Caki2 (cell line): ENCODE measurements around the gene DNAJB13. TPM values are rescaled to one million over a fixed set of nuclear protein-coding genes. Genes with fewer than 3 reads are reported as not detected.

ENCODE experiments used
- DNase-seq: peaks from one replicate; pipeline ENCODE4 v3.0.0-alpha.2; 2015; ENCODE audit warnings: low read depth
- in situ Hi-C: cut with HindIII; loops from 2 replicates; pipeline ENCODE4 v1.10.0; 2016; ENCODE audit warnings: low sequenced_read_pairs, low pct_unique_long_range_greater_than_20kb, mixed read lengths
- total RNA-seq: library from RNA; depleted of rRNA; stranded (reverse); fragments of >200 nt; shearing (Covaris generic); gene quantifications from 2 replicates; pipeline ENCODE4 v1.2.3, GENCODE V29; 2014; ENCODE audit warnings: low replicate concordance

Gene DNAJB13
- total RNA-seq, 1 experiment from 2014 or later = 2.4 TPM

DNA sequence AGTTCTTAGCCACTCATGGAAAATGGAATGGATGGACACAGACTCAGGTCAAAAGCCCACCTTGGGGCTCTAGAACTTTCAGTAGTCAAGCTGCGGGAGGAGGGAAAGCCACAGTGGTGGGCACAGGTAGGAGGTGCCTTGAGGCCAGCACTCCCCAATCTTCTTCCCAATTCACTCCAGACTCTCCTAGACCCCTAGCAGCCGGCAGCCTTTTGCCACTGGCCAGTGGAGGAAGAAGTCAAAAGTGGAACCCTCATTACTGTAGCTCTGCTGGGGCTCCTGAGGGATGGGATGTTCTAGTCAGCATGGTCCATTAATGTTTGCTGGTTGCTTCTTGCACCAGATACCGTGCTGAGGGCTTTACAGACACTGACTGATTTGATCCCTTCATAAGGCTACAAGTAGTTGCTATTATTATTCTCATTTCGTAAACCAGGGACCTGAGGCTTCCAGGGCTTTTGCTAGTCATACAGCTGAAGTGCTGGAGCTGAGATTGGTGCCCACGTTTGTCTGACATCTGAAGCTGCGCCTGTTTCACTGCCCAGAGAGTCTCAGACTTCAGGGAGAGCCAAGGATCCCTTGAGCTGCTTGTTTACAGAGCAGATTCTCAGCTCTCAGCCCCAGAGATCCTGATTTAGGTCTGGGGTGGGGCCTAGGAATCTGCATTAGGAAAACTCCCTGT, 57.0 kb downstream of the DNAJB13 start:
- in situ Hi-C loops = no loop called here
- DNase-seq = no peak

- no peak for DNase-seq
- in situ Hi-C loops = no loop called here
These were observed 57.8 kb downstream of the DNAJB13 start, which contains the start of gene UCP3 for GRCh38 chr11:74008373-74009229. UCP3 (minus strand) TSS chr11:74009085; CDS start chr11:74007042, 2,043 bp downstream.

DNA sequence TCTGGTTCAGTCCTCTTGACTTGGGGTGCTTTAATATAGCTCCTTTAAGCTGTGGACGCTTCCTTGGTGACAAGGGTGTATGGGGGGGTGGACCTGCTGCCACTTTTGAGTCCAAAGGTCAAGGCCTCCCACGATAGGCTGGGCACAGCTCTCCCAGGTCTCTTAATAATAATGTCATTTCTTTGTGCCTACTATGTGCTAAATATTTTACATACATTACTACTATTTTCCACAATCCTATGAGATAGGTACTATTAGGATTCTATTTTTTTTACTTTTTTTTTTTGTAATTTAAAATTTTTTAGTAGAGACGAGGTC, 58.4 kb downstream of the DNAJB13 start:
- in situ Hi-C loops = no loop called here
- DNase-seq = no peak

DNA sequence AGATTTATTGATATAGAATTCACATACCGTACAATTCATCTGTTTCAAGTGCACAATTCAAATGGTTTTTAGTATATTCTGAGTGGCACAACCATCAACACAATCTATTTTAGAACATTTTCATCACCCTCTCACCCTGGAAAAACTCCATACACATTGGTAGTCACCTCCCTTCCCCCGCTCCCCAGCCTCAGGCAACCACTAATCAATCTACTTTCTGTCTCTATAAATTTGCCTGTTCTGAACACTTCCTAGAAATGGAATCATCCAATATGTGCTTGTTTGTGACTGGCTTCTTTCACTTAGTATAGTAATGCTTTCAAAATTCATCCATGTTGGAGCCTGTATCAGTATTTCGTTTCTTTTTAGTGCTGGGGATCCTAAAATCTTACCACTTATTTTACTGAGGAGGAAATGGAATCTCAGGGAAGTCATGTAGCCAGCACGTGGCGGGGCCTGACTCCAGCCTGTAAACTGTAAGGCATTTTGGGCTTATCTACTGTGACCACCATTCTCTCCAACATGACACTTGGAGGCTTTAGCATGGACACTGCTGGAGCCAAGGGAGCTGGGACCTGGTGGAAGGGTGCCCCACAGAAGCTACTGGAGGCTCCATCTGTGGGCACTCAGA, 59.0 kb downstream of the DNAJB13 start:
- in situ Hi-C loops = no loop called here
- no peak for DNase-seq

GRCh38 chr11:74010306-74011300, 59.8 kb downstream of the DNAJB13 start:
- in situ Hi-C loops = no loop called here
- no peak for DNase-seq

GRCh38 chr11:74011360-74012073, 60.7 kb downstream of the DNAJB13 start:
- in situ Hi-C loops = no loop called here
- DNase-seq = no peak

GRCh38 chr11:74012074-74012809, 61.4 kb downstream of the DNAJB13 start:
- no peak for DNase-seq
- in situ Hi-C loops = no loop called here

- in situ Hi-C loops = no loop called here
- DNase-seq = no peak
These were observed 62.3 kb downstream of the DNAJB13 start for GRCh38 chr11:74013141-74013540.

GRCh38 chr11:74014880-74015279, 64.1 kb downstream of the DNAJB13 start:
- no peak for DNase-seq
- in situ Hi-C loops = no loop called here

GRCh38 chr11:74015919-74016684, 65.3 kb downstream of the DNAJB13 start:
- in situ Hi-C loops = no loop called here
- no peak for DNase-seq

DNA sequence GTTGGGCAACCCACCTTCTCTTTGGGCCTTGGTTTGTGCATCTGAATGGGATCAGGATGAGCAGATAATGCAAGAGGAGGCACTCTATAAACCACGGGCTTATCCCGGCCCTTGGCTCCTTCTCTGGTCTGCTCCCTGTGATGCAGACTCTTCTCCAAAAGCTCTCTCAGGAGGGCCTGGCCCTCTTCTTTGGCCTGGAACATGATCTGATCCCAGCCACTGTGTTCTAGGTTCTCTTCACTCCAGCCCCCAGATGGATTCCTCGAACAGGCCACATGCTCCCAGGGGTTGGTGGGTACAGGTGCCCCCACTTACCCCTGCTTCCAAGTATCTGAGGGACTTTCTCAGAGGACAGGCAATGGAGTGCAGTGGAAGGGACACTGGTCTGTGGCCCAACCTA, 66.8 kb downstream of the DNAJB13 start:
- in situ Hi-C loops = no loop called here
- no peak for DNase-seq

- in situ Hi-C loops = no loop called here
- peak; percentile 11 for DNase-seq
These were observed 67.6 kb downstream of the DNAJB13 start for GRCh38 chr11:74018331-74019005.

DNA sequence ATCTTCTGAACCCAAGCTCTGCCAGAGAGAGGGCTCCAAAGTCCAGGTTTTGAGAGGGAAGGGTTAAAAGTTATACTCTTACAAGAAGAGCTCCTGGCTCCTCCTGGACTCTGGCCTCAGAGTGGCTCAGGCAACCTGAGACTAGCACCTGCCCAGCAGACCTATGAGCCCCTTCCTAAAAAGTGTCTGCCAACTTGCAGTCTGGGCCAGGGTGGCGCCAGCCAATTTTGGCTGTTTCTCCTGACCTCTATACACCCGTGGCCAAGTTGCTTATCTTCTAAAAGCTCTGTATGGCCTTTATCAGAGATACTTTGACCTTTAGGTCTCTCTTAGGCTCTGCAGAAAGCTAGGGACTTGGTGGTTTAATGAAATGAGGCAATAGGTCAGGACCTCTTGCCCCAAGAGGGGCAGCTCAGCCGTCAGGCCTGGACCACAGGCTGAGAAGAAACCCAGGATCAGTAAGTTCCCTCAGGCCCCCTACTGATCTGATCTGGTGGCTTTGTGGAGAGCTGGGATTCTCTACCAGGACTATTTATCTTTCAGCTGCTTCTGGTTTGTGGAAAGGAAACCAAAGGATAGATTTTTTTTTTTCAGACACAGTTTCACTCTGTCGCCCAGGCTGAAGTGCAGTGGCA, 68.4 kb downstream of the DNAJB13 start:
- DNase-seq = no peak
- in situ Hi-C loops = no loop called here

DNA sequence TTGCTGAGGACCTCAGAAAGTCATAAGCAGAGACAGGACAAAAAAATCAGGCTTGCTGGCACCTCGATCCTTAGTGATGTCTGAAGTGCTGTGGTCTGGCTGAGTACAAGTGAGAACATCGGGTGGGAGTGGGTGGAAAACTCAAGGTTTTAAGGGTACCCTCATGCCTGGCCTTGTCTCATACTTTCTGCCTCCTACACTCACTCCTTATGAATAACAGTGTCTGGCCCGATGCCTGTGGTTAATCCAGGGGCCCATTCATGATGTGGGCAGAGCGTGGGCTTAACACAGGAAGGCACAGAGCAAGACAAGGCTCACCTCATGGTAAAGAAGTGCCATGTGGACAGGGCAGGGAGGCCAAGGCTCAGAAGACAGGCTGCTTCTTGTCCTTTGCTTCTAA, 69.0 kb downstream of the DNAJB13 start:
- in situ Hi-C loops = no loop called here
- DNase-seq = no peak
